Measurements from ENCODE around the gene CCDC86.

GRCh38 chr11:60899046-60899936 is 57.4 kb downstream of the CCDC86 start:
- TF ChIP-seq CTCF (IDR thresholded peaks at IDR 0.05), result peak; percentile 73 to 94
- TF ChIP-seq POLR2A (IDR thresholded peaks at IDR 0.05), result no peak
- no peak for TF ChIP-seq POLR2AphosphoS5 (IDR thresholded peaks at IDR 0.05)
